Fibroblast of lung (primary cell): Measurements from ENCODE around the gene ZNF816. TPM values are rescaled to one million over a fixed set of nuclear protein-coding genes. Genes with fewer than 3 reads are reported as not detected.

Source experiments
- DNase-seq, 2 donors: peaks; one replicate each; pipeline versions ENCODE4 v3.0.0 to v3.0.0-alpha.2; 2010; ENCODE audit warnings: low read depth in 2 of 2
- H2AFZ ChIP-seq: 2 replicates; pipeline ENCODE4 v1.5.1; 2012; ENCODE audit warnings: low read length, control low read depth, inconsistent platforms
- H3K27ac ChIP-seq: 2 replicates; pipeline ENCODE4 v1.5.1; 2011; ENCODE audit warnings: low read length, control low read depth; ENCODE audit not compliant: insufficient read depth
- H3K27me3 ChIP-seq: 2 replicates; pipeline ENCODE4 v1.5.1; 2011; ENCODE audit warnings: mild to moderate bottlenecking, low read length; ENCODE audit not compliant: control insufficient read depth, insufficient read depth
- H3K36me3 ChIP-seq: 2 replicates; pipeline ENCODE4 v1.5.1; 2011; ENCODE audit warnings: low read length; ENCODE audit not compliant: control insufficient read depth, insufficient read depth
- H3K4me1 ChIP-seq: 2 replicates; pipeline ENCODE4 v1.5.1; 2011; ENCODE audit warnings: low read length; ENCODE audit not compliant: control insufficient read depth, insufficient read depth; ENCODE audit errors: extremely low read depth
- H3K4me2 ChIP-seq: 2 replicates; pipeline ENCODE4 v1.5.1; 2011; ENCODE audit warnings: low read length, control low read depth; ENCODE audit not compliant: insufficient read depth; ENCODE audit errors: extremely low read depth
- H3K4me3 ChIP-seq, 4 experiments: fragments of 200-600 bp in 1 of 4; sonication (generic) in 1 of 4; replicated peaks in 1 of 4; 2 replicates each; pipeline ENCODE4 v1.5.1; 2011 to 2016; ENCODE audit warnings: low read length in 4 of 4, low read depth in 3 of 4, mild to moderate bottlenecking in 3 of 4, control low read depth in 2 of 4, inconsistent platforms in 1 of 4, mixed read lengths in 1 of 4; ENCODE audit not compliant: insufficient read depth in 1 of 4; ENCODE audit errors: control extremely low read depth in 1 of 4
- H3K79me2 ChIP-seq: 2 replicates; pipeline ENCODE4 v1.5.1; 2012; ENCODE audit warnings: mild to moderate bottlenecking, low read length, inconsistent platforms; ENCODE audit not compliant: control insufficient read depth, insufficient read depth
- H3K9ac ChIP-seq: 2 replicates; pipeline ENCODE4 v1.5.1; 2011; ENCODE audit warnings: mild to moderate bottlenecking, low read length, control low read depth; ENCODE audit not compliant: insufficient read depth
- H3K9me3 ChIP-seq: 2 replicates; pipeline ENCODE4 v1.5.1; 2012; ENCODE audit warnings: low read depth, low read length; ENCODE audit not compliant: control insufficient read depth, insufficient read depth
- H4K20me1 ChIP-seq: 2 replicates; pipeline ENCODE4 v1.5.1; 2011; ENCODE audit warnings: low read length; ENCODE audit not compliant: control insufficient read depth, insufficient read depth; ENCODE audit errors: extremely low read depth
- EZH2 ChIP-seq: IDR thresholded peaks from 2 replicates; pipeline ENCODE4 v1.5.1; 2012; ENCODE audit warnings: low read length, control low read depth, mild to moderate bottlenecking; ENCODE audit errors: missing control alignments
- polyA plus RNA-seq, 2 donors: library from polyadenylated mRNA; depleted of rRNA in 1 of 2; stranded (reverse) in 1 of 2; unstranded in 1 of 2; fragments of >200 nt; gene quantifications; 2 replicates each; pipeline ENCODE4 v1.2.1, GENCODE V29; 2011 to 2012; ENCODE audit warnings: missing spikeins in 1 of 2
- total RNA-seq: library from RNA; depleted of rRNA; stranded (reverse); fragments of >200 nt; gene quantifications from 2 replicates; pipeline ENCODE4 v1.2.1, GENCODE V29; 2014
- TF ChIP-seq, protein P1 (sequence below), 2 donors: IDR thresholded peaks in 1 of 2; conservative IDR thresholded peaks in 1 of 2; 1 replicate in 1 of 2; 2 replicates in 1 of 2; pipeline ENCODE4 v1.5.1; 2011 to 2012; ENCODE audit warnings: low read length in 2 of 2, control low read depth in 1 of 2, inconsistent platforms in 1 of 2, low read depth in 1 of 2, mild to moderate bottlenecking in 1 of 2

Gene ZNF816
- total and polyA plus RNA-seq, 2 donors (not counting 1 experiment from before 2014, with no cell fraction given): 2.9 to 10.1 TPM

DNA sequence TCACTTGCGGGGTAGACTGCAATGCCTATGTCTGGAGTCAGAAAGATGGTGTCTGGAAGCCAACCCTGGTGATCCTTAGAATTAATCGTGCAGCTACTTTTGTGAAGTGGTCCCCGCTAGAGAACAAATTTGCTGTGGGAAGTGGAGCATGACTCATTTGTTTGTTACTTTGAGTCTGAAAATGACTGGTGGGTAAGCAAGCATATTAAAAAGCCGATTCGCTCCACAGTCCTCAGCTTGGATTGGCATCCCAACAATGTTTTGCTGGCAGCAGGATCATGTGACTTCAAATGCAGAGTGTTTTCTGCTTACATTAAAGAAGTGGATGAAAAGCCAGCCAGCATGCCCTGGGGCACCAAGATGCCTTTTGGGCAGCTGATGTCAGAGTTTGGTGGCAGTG lies 41.6 kb upstream of the ZNF816 start:
- Histone ChIP-seq H2AFZ (no peak overlapping the region), H4K20me1 (no peaks in the 10 kb centered on the region), H3K79me2 (no peaks in the 10 kb centered on the region), H3K9me3 (no peaks in the 10 kb centered on the region), H3K9ac (no peak overlapping the region), H3K27me3 (no peaks in the 10 kb centered on the region), H3K36me3 (no peaks in the 10 kb centered on the region), H3K4me3 (no peak overlapping the region), H3K27ac (no peak overlapping the region), H3K4me1 (no peaks in the 10 kb centered on the region), H3K4me2 (no peak overlapping the region)
- no peak for DNase-seq
- TF ChIP-seq, protein P1, sequence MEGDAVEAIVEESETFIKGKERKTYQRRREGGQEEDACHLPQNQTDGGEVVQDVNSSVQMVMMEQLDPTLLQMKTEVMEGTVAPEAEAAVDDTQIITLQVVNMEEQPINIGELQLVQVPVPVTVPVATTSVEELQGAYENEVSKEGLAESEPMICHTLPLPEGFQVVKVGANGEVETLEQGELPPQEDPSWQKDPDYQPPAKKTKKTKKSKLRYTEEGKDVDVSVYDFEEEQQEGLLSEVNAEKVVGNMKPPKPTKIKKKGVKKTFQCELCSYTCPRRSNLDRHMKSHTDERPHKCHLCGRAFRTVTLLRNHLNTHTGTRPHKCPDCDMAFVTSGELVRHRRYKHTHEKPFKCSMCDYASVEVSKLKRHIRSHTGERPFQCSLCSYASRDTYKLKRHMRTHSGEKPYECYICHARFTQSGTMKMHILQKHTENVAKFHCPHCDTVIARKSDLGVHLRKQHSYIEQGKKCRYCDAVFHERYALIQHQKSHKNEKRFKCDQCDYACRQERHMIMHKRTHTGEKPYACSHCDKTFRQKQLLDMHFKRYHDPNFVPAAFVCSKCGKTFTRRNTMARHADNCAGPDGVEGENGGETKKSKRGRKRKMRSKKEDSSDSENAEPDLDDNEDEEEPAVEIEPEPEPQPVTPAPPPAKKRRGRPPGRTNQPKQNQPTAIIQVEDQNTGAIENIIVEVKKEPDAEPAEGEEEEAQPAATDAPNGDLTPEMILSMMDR (conservative IDR thresholded peaks at IDR 0.05 in 1 of 2, IDR thresholded peaks at IDR 0.05 in 1 of 2; ENCODE audit: low read depth in 1 of 2, low read length in 2 of 2): no peak
- TF ChIP-seq EZH2: no peak

DNA sequence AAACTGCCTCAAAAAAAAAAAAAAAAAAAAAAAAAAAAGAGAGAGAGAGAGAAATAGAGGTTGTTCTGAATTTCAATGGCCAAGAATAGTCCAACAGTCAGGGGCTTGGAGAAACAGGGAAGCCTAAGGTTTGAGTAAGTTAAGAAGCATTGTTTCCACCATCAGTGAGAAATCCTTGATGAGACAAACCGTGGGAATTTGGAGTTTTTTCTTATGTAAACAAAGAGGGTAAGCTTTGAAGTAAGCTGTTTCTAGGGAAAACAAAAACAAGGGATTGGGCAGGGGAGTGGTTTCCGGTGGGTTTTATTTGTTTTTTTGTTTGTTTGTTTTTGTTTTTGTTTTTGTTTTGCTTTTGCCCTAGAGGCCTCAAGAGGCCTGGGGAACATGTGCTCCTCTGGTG lies 39.8 kb upstream of the ZNF816 start:
- Histone ChIP-seq H3K9me3 (no peaks in the 10 kb centered on the region), H3K27ac (no peak overlapping the region), H3K36me3 (no peaks in the 10 kb centered on the region), H3K27me3 (no peaks in the 10 kb centered on the region), H3K79me2 (no peaks in the 10 kb centered on the region), H4K20me1 (no peaks in the 10 kb centered on the region), H2AFZ (no peak overlapping the region), H3K4me2 (no peak overlapping the region), H3K4me3 (no peak overlapping the region), H3K9ac (no peak overlapping the region), H3K4me1 (no peaks in the 10 kb centered on the region)
- no peak for DNase-seq
- TF ChIP-seq, protein P1 (conservative IDR thresholded peaks at IDR 0.05 in 1 of 2, IDR thresholded peaks at IDR 0.05 in 1 of 2; ENCODE audit: low read depth in 1 of 2, low read length in 2 of 2): no peak
- no peak for TF ChIP-seq EZH2

DNA sequence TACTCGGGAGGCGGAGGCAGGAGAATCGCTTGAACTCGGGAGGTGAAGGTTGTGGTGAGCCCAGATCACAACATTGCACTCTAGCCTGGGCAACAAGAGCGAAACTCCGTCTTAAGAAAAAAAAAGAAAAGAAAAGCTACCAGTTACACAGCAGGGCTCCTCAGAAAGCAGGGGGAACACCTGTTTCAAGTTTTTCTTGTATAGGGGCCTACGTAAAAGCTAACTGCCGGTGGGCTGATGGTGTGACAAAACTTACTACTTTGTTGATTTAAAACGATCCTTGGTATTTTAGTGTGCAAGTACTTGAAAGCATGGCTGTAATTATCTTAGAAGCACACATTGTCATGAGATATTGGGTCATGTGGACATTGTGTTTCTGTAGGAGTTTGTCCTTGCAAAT lies 35.3 kb upstream of the ZNF816 start:
- no peak for DNase-seq
- no peaks in the 10 kb centered on the region for H3K4me1 ChIP-seq
- no peak overlapping the region for H3K4me3 ChIP-seq
- TF ChIP-seq, protein P1 (conservative IDR thresholded peaks at IDR 0.05 in 1 of 2, IDR thresholded peaks at IDR 0.05 in 1 of 2; ENCODE audit: low read depth in 1 of 2, low read length in 2 of 2): no peak
- no peak for TF ChIP-seq EZH2
- H3K9ac ChIP-seq: no peak overlapping the region
- no peaks in the 10 kb centered on the region for H3K79me2 ChIP-seq
- H3K36me3 ChIP-seq: no peaks in the 10 kb centered on the region
- H3K9me3 ChIP-seq: no peaks in the 10 kb centered on the region
- no peak overlapping the region for H2AFZ ChIP-seq
- H4K20me1 ChIP-seq: no peaks in the 10 kb centered on the region
- no peak overlapping the region for H3K27ac ChIP-seq
- H3K27me3 ChIP-seq: no peaks in the 10 kb centered on the region
- no peak overlapping the region for H3K4me2 ChIP-seq
